GM21390 (cell line): ENCODE data around the gene SAMD4B.

Experiments
- ATAC-seq: cut with Tn5 transposase; IDR thresholded peaks from one replicate; pipeline ENCODE4 v1.9.1; 2021; ENCODE audit not compliant: unreplicated experiment

Gene SAMD4B

GRCh38 chr19:39407410-39407659, 65.1 kb downstream of the SAMD4B start:
- ATAC-seq, result no peak

GRCh38 chr19:39407660-39408391, 65.6 kb downstream of the SAMD4B start:
- no peak for ATAC-seq

GRCh38 chr19:39408392-39409207, 66.4 kb downstream of the SAMD4B start:
- no peak for ATAC-seq

- no peak for ATAC-seq
Measured at GRCh38 chr19:39409208-39410016, 67.2 kb downstream of the SAMD4B start.

GRCh38 chr19:39410017-39410830, 68.0 kb downstream of the SAMD4B start:
- ATAC-seq, result no peak

- ATAC-seq, result no peak
Measured at GRCh38 chr19:39410831-39411080, 68.5 kb downstream of the SAMD4B start.

- no peak for ATAC-seq
Measured at GRCh38 chr19:39411081-39411831, 69.0 kb downstream of the SAMD4B start.

- peak; percentile 25 for ATAC-seq
Measured at GRCh38 chr19:39411832-39412099, 69.5 kb downstream of the SAMD4B start.

- ATAC-seq, result peak; percentile 43
Measured at GRCh38 chr19:39412100-39412866, 70.1 kb downstream of the SAMD4B start, which contains the start of gene PLEKHG2. Gene PLEKHG2 (plus strand): TSS chr19:39412669. CDS start chr19:39414087, 1,418 bp downstream.

- no peak for ATAC-seq
Measured at GRCh38 chr19:39412867-39413271, 70.6 kb downstream of the SAMD4B start.

GRCh38 chr19:39413272-39413910, 71.2 kb downstream of the SAMD4B start:
- no peak for ATAC-seq

GRCh38 chr19:39413911-39414608, 71.8 kb downstream of the SAMD4B start:
- ATAC-seq, result no peak

GRCh38 chr19:39415111-39416046, 73.2 kb downstream of the SAMD4B start:
- ATAC-seq, result no peak

- no peak for ATAC-seq
Measured at GRCh38 chr19:39416152-39417120, 74.2 kb downstream of the SAMD4B start.

GRCh38 chr19:39417463-39418181, 75.4 kb downstream of the SAMD4B start:
- no peak for ATAC-seq

- no peak for ATAC-seq
Measured at GRCh38 chr19:39419003-39419402, 76.8 kb downstream of the SAMD4B start.
